ENCODE measurements around the gene HMGCS2. TPM values are rescaled to one million over a fixed set of nuclear protein-coding genes. Genes with fewer than 3 reads are reported as not detected.

The HMGCS2 gene
- polyA plus RNA-seq, 1 experiment = not detected

GRCh38 chr1:119773711-119774241 is 5.1 kb upstream of the HMGCS2 start:
- Histone ChIP-seq H3K4me3 (ENCODE audit: low read depth, low read length) (no peak overlapping the region), H3K27ac (ENCODE audit: low read depth, low read length) (no peak overlapping the region), H3K27me3 (ENCODE audit: control insufficient read depth, insufficient read depth, low read length) (peaks cover 4% of the 10 kb centered on the region), H3K9me3 (ENCODE audit: control insufficient read depth, insufficient read depth, low read length) (no peaks in the 10 kb centered on the region)
- no peak for DNase-seq (ENCODE audit: low read depth, low spot score)
- TF ChIP-seq CTCF (IDR thresholded peaks at IDR 0.05; ENCODE audit: low read depth, low read length) = no peak
- ChIA-PET CTCF (interaction anchor here (1.7 kb wide), 1 partner anchor 30 kb away, joined by 4 read pairs; no protein-coding TSS in a partner anchor), POLR2A (no interaction called here)

GRCh38 chr1:119772298-119772697 is 3.6 kb upstream of the HMGCS2 start:
- Histone ChIP-seq H3K4me3 (ENCODE audit: low read depth, low read length) (no peak overlapping the region), H3K9me3 (ENCODE audit: control insufficient read depth, insufficient read depth, low read length) (no peaks in the 10 kb centered on the region), H3K27me3 (ENCODE audit: control insufficient read depth, insufficient read depth, low read length) (peaks cover 9% of the 10 kb centered on the region), H3K27ac (ENCODE audit: low read depth, low read length) (no peak overlapping the region)
- POLR2A ChIA-PET = no interaction called here
- no peak for DNase-seq (ENCODE audit: low read depth, low spot score)
- TF ChIP-seq CTCF (IDR thresholded peaks at IDR 0.05; ENCODE audit: low read depth, low read length) = no peak
- CTCF ChIA-PET = interaction anchor here (2.1 kb wide), 1 partner anchor 28 kb away, joined by 7 read pairs; no protein-coding TSS in a partner anchor

GRCh38 chr1:119771770-119772169 is 3.1 kb upstream of the HMGCS2 start:
- CTCF ChIA-PET = interaction anchor here (2.1 kb wide), 1 partner anchor 28 kb away, joined by 7 read pairs; no protein-coding TSS in a partner anchor
- no peak for TF ChIP-seq CTCF (IDR thresholded peaks at IDR 0.05; ENCODE audit: low read depth, low read length)
- peaks cover 12% of the 10 kb centered on the region for H3K27me3 ChIP-seq (ENCODE audit: control insufficient read depth, insufficient read depth, low read length)
- H3K27ac ChIP-seq (ENCODE audit: low read depth, low read length) = no peak overlapping the region
- DNase-seq (ENCODE audit: low read depth, low spot score) = no peak
- no peaks in the 10 kb centered on the region for H3K9me3 ChIP-seq (ENCODE audit: control insufficient read depth, insufficient read depth, low read length)
- POLR2A ChIA-PET = no interaction called here
- H3K4me3 ChIP-seq (ENCODE audit: low read depth, low read length) = no peak overlapping the region

- no peak overlapping the region for H3K27ac ChIP-seq (ENCODE audit: low read depth, low read length)
- ChIA-PET POLR2A (no interaction called here), CTCF (interaction anchor here (2.1 kb wide), 1 partner anchor 27 kb away, joined by 7 read pairs; no protein-coding TSS in a partner anchor)
- no peak for DNase-seq (ENCODE audit: low read depth, low spot score)
- peaks cover 19% of the 10 kb centered on the region for H3K27me3 ChIP-seq (ENCODE audit: control insufficient read depth, insufficient read depth, low read length)
- H3K4me3 ChIP-seq (ENCODE audit: low read depth, low read length) = no peak overlapping the region
- TF ChIP-seq CTCF (IDR thresholded peaks at IDR 0.05; ENCODE audit: low read depth, low read length) = no peak
- H3K9me3 ChIP-seq (ENCODE audit: control insufficient read depth, insufficient read depth, low read length) = no peaks in the 10 kb centered on the region
These were observed 2.3 kb upstream of the HMGCS2 start for GRCh38 chr1:119771016-119771415.

- no peak overlapping the region for H3K27ac ChIP-seq (ENCODE audit: low read depth, low read length)
- POLR2A ChIA-PET = no interaction called here
- H3K9me3 ChIP-seq (ENCODE audit: control insufficient read depth, insufficient read depth, low read length) = 0 out of 2 replicates have a peak, but pooled peaks cover 2% of the 10 kb centered on the region
- CTCF ChIA-PET = interaction anchor here (1.0 kb wide), 1 partner anchor 23 kb away, joined by 3 read pairs; no protein-coding TSS in a partner anchor
- H3K27me3 ChIP-seq (ENCODE audit: control insufficient read depth, insufficient read depth, low read length) = peaks cover 20% of the 10 kb centered on the region
- DNase-seq (ENCODE audit: low read depth, low spot score) = no peak
- no peak overlapping the region for H3K4me3 ChIP-seq (ENCODE audit: low read depth, low read length)
- TF ChIP-seq CTCF (IDR thresholded peaks at IDR 0.05; ENCODE audit: low read depth, low read length) = no peak
These were observed 1.2 kb downstream of the HMGCS2 start for GRCh38 chr1:119767486-119767885.
